ENCODE results near the gene FHIT.

DNA sequence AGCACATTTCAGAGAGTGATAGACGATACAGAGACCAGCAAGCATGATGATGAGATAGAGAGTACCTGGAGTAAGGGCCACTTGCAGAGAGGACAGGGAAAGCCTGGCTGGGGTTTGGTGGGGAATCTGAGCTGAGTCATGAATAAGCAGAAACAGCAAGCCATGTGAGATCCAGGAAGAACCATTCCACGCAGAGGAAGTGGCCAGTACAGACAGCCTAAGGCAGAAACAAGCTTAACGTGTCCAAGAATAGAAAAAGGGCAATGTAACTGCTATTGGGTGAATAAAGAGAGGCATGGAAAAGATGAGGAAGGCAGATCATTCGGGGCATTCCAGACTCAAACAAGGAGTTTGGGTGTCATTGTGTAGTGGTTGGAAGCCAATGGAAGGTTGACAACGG is 1385.2 kb downstream of the FHIT start:
- TF ChIP-seq, protein P1, sequence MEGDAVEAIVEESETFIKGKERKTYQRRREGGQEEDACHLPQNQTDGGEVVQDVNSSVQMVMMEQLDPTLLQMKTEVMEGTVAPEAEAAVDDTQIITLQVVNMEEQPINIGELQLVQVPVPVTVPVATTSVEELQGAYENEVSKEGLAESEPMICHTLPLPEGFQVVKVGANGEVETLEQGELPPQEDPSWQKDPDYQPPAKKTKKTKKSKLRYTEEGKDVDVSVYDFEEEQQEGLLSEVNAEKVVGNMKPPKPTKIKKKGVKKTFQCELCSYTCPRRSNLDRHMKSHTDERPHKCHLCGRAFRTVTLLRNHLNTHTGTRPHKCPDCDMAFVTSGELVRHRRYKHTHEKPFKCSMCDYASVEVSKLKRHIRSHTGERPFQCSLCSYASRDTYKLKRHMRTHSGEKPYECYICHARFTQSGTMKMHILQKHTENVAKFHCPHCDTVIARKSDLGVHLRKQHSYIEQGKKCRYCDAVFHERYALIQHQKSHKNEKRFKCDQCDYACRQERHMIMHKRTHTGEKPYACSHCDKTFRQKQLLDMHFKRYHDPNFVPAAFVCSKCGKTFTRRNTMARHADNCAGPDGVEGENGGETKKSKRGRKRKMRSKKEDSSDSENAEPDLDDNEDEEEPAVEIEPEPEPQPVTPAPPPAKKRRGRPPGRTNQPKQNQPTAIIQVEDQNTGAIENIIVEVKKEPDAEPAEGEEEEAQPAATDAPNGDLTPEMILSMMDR (IDR thresholded peaks at IDR 0.05): no peak
- no peak for TF ChIP-seq POLR2A (IDR thresholded peaks at IDR 0.05)
